ENCODE data around the gene RPL35.

DNA sequence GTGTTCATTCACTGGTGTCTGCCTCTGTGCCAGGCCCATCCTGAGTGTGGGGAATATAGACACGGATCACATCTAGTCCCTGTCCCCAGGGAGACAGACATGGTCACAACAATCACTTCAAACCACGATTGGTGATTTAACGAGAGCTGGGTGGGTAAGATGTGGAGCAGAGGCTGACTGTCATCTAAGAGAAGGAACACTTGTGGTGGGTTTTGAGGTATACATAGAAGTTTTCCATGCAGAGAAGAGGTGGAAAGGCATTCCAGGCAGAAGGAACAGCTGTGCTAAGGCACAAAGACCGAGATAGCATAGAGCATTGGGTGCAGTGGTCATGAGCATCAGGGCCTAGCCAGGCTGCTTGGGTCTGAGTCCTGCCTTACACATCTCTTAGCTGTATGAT, 31.2 kb downstream of the RPL35 start:
- TF ChIP-seq, protein P1, sequence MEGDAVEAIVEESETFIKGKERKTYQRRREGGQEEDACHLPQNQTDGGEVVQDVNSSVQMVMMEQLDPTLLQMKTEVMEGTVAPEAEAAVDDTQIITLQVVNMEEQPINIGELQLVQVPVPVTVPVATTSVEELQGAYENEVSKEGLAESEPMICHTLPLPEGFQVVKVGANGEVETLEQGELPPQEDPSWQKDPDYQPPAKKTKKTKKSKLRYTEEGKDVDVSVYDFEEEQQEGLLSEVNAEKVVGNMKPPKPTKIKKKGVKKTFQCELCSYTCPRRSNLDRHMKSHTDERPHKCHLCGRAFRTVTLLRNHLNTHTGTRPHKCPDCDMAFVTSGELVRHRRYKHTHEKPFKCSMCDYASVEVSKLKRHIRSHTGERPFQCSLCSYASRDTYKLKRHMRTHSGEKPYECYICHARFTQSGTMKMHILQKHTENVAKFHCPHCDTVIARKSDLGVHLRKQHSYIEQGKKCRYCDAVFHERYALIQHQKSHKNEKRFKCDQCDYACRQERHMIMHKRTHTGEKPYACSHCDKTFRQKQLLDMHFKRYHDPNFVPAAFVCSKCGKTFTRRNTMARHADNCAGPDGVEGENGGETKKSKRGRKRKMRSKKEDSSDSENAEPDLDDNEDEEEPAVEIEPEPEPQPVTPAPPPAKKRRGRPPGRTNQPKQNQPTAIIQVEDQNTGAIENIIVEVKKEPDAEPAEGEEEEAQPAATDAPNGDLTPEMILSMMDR (IDR thresholded peaks at IDR 0.05), result no peak
- no peak for TF ChIP-seq POLR2A (IDR thresholded peaks at IDR 0.05)

All from lower leg skin (tissue), 3 donors.